ENCODE results near the gene FBLN2.

The FBLN2 gene

DNA sequence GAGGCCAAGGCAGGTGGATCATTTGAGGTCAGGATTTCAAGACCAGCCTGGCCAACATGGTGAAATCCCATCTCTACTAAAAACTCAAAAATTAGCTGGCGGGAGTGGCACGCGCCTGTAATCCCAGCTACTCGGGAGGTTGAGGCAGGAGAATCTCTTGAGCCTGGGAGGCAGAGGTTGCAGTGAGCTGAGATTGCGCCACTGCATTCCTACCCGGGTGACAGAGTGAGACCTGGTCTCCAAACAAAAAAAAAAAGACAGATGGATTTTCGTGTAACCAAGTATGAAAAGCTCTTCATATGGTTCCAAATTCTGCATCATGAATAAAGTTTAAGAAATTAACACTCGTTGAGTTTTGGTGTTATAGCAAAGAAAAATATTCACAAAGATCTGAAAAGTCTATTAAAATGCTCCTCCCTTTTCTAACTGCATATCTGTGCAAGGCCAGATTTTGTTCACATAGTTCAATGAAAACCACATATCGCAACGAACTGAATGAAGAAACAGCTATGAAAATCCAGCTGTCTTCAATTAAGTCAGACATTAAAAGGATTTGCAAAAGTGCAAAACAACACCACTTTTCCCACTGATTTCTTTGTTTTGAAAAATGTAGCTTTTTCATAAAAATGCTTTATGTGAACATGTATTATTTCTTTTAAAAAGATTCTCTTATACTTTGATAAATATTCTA is 23.8 kb upstream of the FBLN2 start:
- no peak overlapping the region for H3K4me2 ChIP-seq

DNA sequence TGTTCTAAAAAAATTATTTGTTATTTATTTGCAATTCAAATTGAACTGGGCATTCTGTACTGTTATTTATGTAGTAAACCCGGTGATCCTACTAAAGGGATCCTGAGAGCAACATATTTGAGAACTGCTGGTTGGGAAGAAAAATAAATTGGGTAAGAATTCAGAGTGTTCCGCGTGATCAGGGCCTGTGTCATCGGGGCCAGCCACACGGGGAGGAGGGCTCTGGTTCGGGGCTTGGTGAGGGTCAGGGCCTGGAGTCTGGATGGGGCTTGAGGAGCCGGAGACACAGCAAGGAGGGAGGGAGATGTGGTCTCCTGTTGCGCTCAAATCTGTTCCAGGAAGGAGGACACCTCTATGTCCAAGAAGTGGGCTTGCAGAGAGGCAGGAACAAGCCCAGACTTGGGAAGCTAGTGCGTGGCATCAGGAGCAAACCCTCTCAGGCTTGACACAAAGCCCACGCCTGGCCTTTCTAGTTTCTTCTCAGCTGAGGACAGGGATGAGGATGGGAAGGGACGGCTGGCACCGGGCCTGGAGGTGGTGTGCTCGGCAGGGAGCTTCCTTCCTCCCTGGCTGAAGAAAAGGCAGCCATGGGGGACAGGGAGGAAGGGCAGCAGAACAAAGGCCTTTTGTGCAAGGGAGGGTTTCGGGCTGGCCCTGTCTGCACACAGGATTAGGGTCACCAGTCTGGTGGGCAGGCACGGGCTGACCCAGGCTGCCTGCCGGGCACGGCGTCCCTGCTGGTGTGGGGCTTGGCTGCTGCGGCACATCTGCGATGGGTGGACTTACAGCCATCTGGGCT is 22.9 kb upstream of the FBLN2 start:
- no peaks in the 10 kb centered on the region for H4K20me1 ChIP-seq (ENCODE audit: insufficient read depth)
- no peak overlapping the region for H3K9ac ChIP-seq
- H3K4me2 ChIP-seq: no peak overlapping the region
- TF ChIP-seq, protein P1, sequence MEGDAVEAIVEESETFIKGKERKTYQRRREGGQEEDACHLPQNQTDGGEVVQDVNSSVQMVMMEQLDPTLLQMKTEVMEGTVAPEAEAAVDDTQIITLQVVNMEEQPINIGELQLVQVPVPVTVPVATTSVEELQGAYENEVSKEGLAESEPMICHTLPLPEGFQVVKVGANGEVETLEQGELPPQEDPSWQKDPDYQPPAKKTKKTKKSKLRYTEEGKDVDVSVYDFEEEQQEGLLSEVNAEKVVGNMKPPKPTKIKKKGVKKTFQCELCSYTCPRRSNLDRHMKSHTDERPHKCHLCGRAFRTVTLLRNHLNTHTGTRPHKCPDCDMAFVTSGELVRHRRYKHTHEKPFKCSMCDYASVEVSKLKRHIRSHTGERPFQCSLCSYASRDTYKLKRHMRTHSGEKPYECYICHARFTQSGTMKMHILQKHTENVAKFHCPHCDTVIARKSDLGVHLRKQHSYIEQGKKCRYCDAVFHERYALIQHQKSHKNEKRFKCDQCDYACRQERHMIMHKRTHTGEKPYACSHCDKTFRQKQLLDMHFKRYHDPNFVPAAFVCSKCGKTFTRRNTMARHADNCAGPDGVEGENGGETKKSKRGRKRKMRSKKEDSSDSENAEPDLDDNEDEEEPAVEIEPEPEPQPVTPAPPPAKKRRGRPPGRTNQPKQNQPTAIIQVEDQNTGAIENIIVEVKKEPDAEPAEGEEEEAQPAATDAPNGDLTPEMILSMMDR (conservative IDR thresholded peaks at IDR 0.05; ENCODE audit: low read depth, low read length): no peak
- no peak overlapping the region for H3K27ac ChIP-seq
- H3K4me1 ChIP-seq (ENCODE audit: low read depth, poor library complexity, severe bottlenecking): no peaks in the 10 kb centered on the region
- no peaks in the 10 kb centered on the region for H3K79me2 ChIP-seq (ENCODE audit: insufficient read depth, low read depth)
- H3K27me3 ChIP-seq (ENCODE audit: insufficient read depth, low read depth): peaks cover 3% of the 10 kb centered on the region; the same call in 1 of the 2 replicates
- H3K36me3 ChIP-seq (ENCODE audit: insufficient read depth): no peaks in the 10 kb centered on the region
- H3K4me3 ChIP-seq (IDR thresholded peaks at IDR 0.05; ENCODE audit: insufficient read depth, low read depth, low read length): no peak overlapping the region
- no peak overlapping the region for H2AFZ ChIP-seq (ENCODE audit: low read depth)

More for the DNA sequence above, 23.8 kb upstream of the FBLN2 start:
- Histone ChIP-seq H3K36me3 (ENCODE audit: insufficient read depth) (no peaks in the 10 kb centered on the region), H3K27me3 (ENCODE audit: insufficient read depth, low read depth) (peaks cover 3% of the 10 kb centered on the region; the same call in 1 of the 2 replicates), H3K9ac (no peak overlapping the region), H3K4me1 (ENCODE audit: low read depth, poor library complexity, severe bottlenecking) (no peaks in the 10 kb centered on the region), H2AFZ (ENCODE audit: low read depth) (no peak overlapping the region), H4K20me1 (ENCODE audit: insufficient read depth) (no peaks in the 10 kb centered on the region), H3K4me3 (IDR thresholded peaks at IDR 0.05; ENCODE audit: insufficient read depth, low read depth, low read length) (no peak overlapping the region), H3K27ac (no peak overlapping the region), H3K79me2 (ENCODE audit: insufficient read depth, low read depth) (no peaks in the 10 kb centered on the region)
- TF ChIP-seq, protein P1 (conservative IDR thresholded peaks at IDR 0.05; ENCODE audit: low read depth, low read length): no peak

DNA sequence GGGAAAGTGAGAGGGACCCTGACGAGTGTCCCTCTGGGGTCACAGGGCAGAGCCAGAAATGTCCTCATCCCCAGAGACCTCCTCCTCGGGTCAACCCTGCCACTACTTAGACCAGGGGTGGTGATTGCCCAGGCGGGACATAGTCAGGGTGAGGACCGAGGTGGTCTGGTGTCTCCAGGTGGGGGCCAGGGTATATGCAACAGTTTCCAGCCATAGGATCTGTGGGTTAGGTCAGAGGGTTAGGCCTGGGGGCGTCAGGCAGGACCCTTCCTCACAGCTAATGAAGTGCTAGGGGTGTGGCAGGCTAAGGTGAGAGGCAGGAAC is 22.3 kb upstream of the FBLN2 start:
- Histone ChIP-seq H3K27ac (no peak overlapping the region), H3K9ac (no peak overlapping the region), H3K36me3 (ENCODE audit: insufficient read depth) (no peaks in the 10 kb centered on the region), H4K20me1 (ENCODE audit: insufficient read depth) (no peaks in the 10 kb centered on the region), H2AFZ (ENCODE audit: low read depth) (no peak overlapping the region), H3K4me2 (no peak overlapping the region), H3K4me1 (ENCODE audit: low read depth, poor library complexity, severe bottlenecking) (no peaks in the 10 kb centered on the region), H3K4me3 (IDR thresholded peaks at IDR 0.05; ENCODE audit: insufficient read depth, low read depth, low read length) (no peak overlapping the region), H3K27me3 (ENCODE audit: insufficient read depth, low read depth) (peaks cover 3% of the 10 kb centered on the region; the same call in 1 of the 2 replicates), H3K79me2 (ENCODE audit: insufficient read depth, low read depth) (no peaks in the 10 kb centered on the region)
- TF ChIP-seq, protein P1 (conservative IDR thresholded peaks at IDR 0.05; ENCODE audit: low read depth, low read length): no peak

DNA sequence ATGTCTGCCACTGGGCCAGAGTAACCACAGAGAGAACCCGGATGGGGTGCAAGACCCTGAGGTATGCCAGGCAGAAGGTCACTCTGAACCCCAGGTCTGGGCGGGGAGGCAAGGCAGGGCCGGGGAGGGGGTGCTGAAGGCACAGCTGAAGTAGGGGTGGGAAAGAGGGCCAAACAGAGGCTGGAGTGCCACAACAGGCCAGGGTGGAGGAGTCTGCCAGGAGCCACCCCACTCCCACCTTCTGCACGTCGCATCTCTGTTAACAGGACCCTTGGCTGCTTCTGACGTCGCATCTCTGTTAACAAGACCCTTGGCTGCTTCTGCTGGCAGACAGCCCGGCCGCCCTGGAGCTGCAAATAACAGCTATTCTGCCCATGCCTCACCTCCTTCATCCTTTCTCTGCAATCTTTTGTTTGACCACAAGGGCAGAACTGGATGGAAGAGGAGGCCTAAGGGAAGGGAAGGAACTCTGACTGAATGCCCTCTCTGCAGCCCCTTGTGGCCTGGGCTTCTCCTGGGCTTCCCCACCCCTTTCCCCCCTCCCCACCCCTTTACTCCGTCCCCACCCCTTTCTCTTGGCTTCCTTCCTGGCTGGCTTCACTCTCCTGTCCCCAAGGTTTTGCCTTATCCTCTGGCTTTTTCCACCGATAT is 20.6 kb upstream of the FBLN2 start:
- H3K79me2 ChIP-seq (ENCODE audit: insufficient read depth, low read depth): no peaks in the 10 kb centered on the region
- H3K27me3 ChIP-seq (ENCODE audit: insufficient read depth, low read depth): peaks cover 6% of the 10 kb centered on the region; the same call in 1 of the 2 replicates
- no peak overlapping the region for H2AFZ ChIP-seq (ENCODE audit: low read depth)
- no peak overlapping the region for H3K4me2 ChIP-seq
- no peak overlapping the region for H3K4me3 ChIP-seq (IDR thresholded peaks at IDR 0.05; ENCODE audit: insufficient read depth, low read depth, low read length)
- no peak overlapping the region for H3K9ac ChIP-seq
- no peaks in the 10 kb centered on the region for H3K4me1 ChIP-seq (ENCODE audit: low read depth, poor library complexity, severe bottlenecking)
- H4K20me1 ChIP-seq (ENCODE audit: insufficient read depth): no peaks in the 10 kb centered on the region
- TF ChIP-seq, protein P1 (conservative IDR thresholded peaks at IDR 0.05; ENCODE audit: low read depth, low read length): no peak
- H3K27ac ChIP-seq: no peak overlapping the region
- H3K36me3 ChIP-seq (ENCODE audit: insufficient read depth): no peaks in the 10 kb centered on the region
